HepG2 (cell line): ENCODE measurements around the gene RNF208. TPM values are rescaled to one million over a fixed set of nuclear protein-coding genes. Genes with fewer than 3 reads are reported as not detected.

Experiments
- CENPX ChIP-seq: sonication (generic); formaldehyde crosslinking; IDR thresholded peaks from 2 replicates; pipeline ENCODE4 v1.9.0; 2021; ENCODE audit warnings: mild to moderate bottlenecking, missing genetic modification reagents, moderate library complexity
- HNRNPK ChIP-seq: fragments of 200-400 bp; formaldehyde crosslinking; IDR thresholded peaks from 2 replicates; pipeline ENCODE4 v1.6.1; 2018; ENCODE audit warnings: low read length, low read depth, moderate library complexity, mild to moderate bottlenecking; ENCODE audit not compliant: poor library complexity, severe bottlenecking
- HOXA5 ChIP-seq: sonication (generic); formaldehyde crosslinking; IDR thresholded peaks from 2 replicates; pipeline ENCODE4 v1.4.0; 2020; ENCODE audit warnings: missing genetic modification reagents
- HOXA7 ChIP-seq: sonication (generic); formaldehyde crosslinking; IDR thresholded peaks from 2 replicates; pipeline ENCODE4 v1.8.1; 2022; ENCODE audit warnings: mild to moderate bottlenecking, missing genetic modification reagents, moderate library complexity
- IRF2 ChIP-seq: IDR thresholded peaks from 2 replicates; pipeline ENCODE4 v1.6.1; 2018; ENCODE audit warnings: missing genetic modification reagents, missing compliant biosample characterization
- MTA3 ChIP-seq: sonication (generic); formaldehyde crosslinking; IDR thresholded peaks from 2 replicates; pipeline ENCODE4 v1.4.0; 2020; ENCODE audit warnings: missing genetic modification reagents
- NPAS2 ChIP-seq: sonication (generic); formaldehyde crosslinking; IDR thresholded peaks from 2 replicates; pipeline ENCODE4 v1.8.0; 2022; ENCODE audit warnings: mild to moderate bottlenecking, missing genetic modification reagents, borderline replicate concordance
- PLRG1 ChIP-seq: fragments of 450-650 bp; conservative IDR thresholded peaks from 2 replicates; pipeline ENCODE4 v1.6.1; 2016
- POLR2AphosphoS5 ChIP-seq: IDR thresholded peaks from 2 replicates; pipeline ENCODE4 v1.6.1; 2012; ENCODE audit warnings: low read depth, low read length
- POLR2G ChIP-seq: fragments of 200-400 bp; formaldehyde crosslinking; IDR thresholded peaks from 2 replicates; pipeline ENCODE4 v1.6.1; 2018; ENCODE audit warnings: mild to moderate bottlenecking, low read depth, low read length, moderate library complexity
- SNAPC2 ChIP-seq: sonication (generic); formaldehyde crosslinking; IDR thresholded peaks from 2 replicates; pipeline ENCODE4 v1.8.1; 2022; ENCODE audit warnings: mild to moderate bottlenecking, missing genetic modification reagents
- TEF ChIP-seq: sonication (generic); formaldehyde crosslinking; IDR thresholded peaks from 2 replicates; pipeline ENCODE4 v1.5.0; 2020; ENCODE audit warnings: missing genetic modification reagents
- WIZ ChIP-seq: sonication (generic); formaldehyde crosslinking; IDR thresholded peaks from 2 replicates; pipeline ENCODE4 v1.5.1; 2020; ENCODE audit warnings: mild to moderate bottlenecking, missing genetic modification reagents
- YEATS2 ChIP-seq: sonication (generic); formaldehyde crosslinking; IDR thresholded peaks from 2 replicates; pipeline ENCODE4 v1.4.0; 2020; ENCODE audit warnings: missing genetic modification reagents, borderline replicate concordance
- ZC3H13 ChIP-seq: sonication (generic); formaldehyde crosslinking; IDR thresholded peaks from 2 replicates; pipeline ENCODE4 v1.8.1; 2023; ENCODE audit warnings: mild to moderate bottlenecking, missing genetic modification reagents, moderate library complexity
- ZNF329 ChIP-seq: sonication (generic); formaldehyde crosslinking; IDR thresholded peaks from 2 replicates; pipeline ENCODE4 v1.9.0; 2021; ENCODE audit warnings: low read depth, mild to moderate bottlenecking, missing genetic modification reagents
- ZNF331 ChIP-seq: sonication (generic); formaldehyde crosslinking; IDR thresholded peaks from 2 replicates; pipeline ENCODE4 v1.4.0; 2020; ENCODE audit warnings: missing genetic modification reagents
- ZNF343 ChIP-seq: sonication (generic); formaldehyde crosslinking; IDR thresholded peaks from 2 replicates; pipeline ENCODE4 v1.4.0; 2020; ENCODE audit warnings: mild to moderate bottlenecking, missing genetic modification reagents
- ZNF816 ChIP-seq: sonication (generic); formaldehyde crosslinking; IDR thresholded peaks from 2 replicates; pipeline ENCODE4 v1.8.0; 2022; ENCODE audit warnings: missing genetic modification reagents, mild to moderate bottlenecking, borderline replicate concordance
- polyA plus RNA-seq, 8 experiments: library from polyadenylated mRNA; depleted of rRNA in 3 of 8; stranded (reverse) in 7 of 8; unstranded in 1 of 8; fragments of >200 nt; fragmentation: Illumina TruSeq in 4 of 8; extraction: Trizol in 4 of 8; gene quantifications; 2 replicates each; pipeline versions ENCODE4 v1.2.1 to v1.2.3, GENCODE V29; 2011 to 2016; ENCODE audit warnings: low read depth in 4 of 8, missing spikeins in 1 of 8, mixed read lengths in 1 of 8; ENCODE audit not compliant: insufficient read depth in 1 of 8
- total RNA-seq, 5 experiments: library from RNA; depleted of rRNA; stranded (reverse); fragments of >200 nt; fragmentation: Illumina TruSeq; extraction: Trizol; gene quantifications; 2 replicates each; pipeline ENCODE4 v1.2.3, GENCODE V29; 2016; ENCODE audit warnings: low read depth in 1 of 5
- TF ChIP-seq, protein P1 (sequence below): sonication (generic); formaldehyde crosslinking; IDR thresholded peaks from 2 replicates; pipeline ENCODE4 v1.4.0; 2020; ENCODE audit warnings: missing genetic modification reagents
- TF ChIP-seq, protein P2 (sequence below): sonication (generic); formaldehyde crosslinking; IDR thresholded peaks from 2 replicates; pipeline ENCODE4 v1.4.0; 2020; ENCODE audit warnings: low read depth, mild to moderate bottlenecking, missing genetic modification reagents
- TF ChIP-seq, protein P3 (sequence below): sonication (generic); formaldehyde crosslinking; IDR thresholded peaks from 2 replicates; pipeline ENCODE4 v1.5.1; 2020; ENCODE audit warnings: missing genetic modification reagents, mild to moderate bottlenecking, borderline replicate concordance

The RNF208 gene
- total and polyA plus RNA-seq, 2 of the 13 experiments (the other 11 are each of a cell fraction or from before 2014, with no cell fraction given) = 1.6 to 2.1 TPM

DNA sequence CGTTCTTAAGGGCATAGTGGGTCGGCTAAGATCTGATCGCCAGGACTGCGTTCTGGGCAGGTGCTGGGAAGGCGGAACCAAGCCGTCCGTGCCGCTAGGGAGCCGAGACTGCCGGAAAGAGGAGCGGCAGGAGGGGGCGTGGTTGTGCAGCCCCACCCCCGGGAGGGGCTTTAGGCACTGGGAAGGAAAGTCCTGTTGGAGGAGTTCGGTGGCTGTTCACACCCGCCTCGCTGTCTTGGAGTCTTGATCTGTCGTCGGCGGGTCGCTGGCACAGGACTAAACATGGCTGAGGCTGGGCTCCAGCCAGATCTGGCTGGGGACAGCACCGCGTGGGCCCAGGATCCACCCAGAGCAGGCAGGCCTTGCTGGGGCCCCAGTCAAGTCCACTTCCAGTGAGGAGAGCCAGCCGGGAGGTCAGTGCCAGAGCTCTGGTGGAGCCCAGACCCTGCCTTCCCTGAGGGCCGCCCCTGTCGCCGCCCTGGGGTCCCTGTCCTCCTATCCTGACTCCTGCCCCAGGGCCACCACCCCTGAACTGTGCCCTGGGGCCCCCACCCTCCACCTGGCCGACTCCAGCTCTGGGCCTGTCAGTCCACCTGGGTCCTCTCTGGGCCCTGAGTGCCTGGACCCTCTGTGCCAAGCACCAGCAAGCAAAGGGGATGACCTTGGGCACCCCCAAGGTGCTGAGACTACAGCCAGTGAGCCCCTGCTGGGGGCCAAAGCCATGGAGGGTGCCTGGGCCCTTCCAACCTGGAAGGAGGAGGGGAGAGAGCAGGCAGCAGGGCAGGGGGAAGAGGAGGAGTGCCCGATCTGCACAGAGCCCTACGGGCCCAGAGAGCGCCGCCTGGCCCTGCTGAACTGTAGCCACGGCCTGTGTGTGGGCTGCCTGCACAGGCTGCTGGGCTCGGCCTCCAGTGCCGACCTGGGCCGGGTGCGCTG is 4.5 kb downstream of the RNF208 start (continued):
- TF ChIP-seq, protein P1, sequence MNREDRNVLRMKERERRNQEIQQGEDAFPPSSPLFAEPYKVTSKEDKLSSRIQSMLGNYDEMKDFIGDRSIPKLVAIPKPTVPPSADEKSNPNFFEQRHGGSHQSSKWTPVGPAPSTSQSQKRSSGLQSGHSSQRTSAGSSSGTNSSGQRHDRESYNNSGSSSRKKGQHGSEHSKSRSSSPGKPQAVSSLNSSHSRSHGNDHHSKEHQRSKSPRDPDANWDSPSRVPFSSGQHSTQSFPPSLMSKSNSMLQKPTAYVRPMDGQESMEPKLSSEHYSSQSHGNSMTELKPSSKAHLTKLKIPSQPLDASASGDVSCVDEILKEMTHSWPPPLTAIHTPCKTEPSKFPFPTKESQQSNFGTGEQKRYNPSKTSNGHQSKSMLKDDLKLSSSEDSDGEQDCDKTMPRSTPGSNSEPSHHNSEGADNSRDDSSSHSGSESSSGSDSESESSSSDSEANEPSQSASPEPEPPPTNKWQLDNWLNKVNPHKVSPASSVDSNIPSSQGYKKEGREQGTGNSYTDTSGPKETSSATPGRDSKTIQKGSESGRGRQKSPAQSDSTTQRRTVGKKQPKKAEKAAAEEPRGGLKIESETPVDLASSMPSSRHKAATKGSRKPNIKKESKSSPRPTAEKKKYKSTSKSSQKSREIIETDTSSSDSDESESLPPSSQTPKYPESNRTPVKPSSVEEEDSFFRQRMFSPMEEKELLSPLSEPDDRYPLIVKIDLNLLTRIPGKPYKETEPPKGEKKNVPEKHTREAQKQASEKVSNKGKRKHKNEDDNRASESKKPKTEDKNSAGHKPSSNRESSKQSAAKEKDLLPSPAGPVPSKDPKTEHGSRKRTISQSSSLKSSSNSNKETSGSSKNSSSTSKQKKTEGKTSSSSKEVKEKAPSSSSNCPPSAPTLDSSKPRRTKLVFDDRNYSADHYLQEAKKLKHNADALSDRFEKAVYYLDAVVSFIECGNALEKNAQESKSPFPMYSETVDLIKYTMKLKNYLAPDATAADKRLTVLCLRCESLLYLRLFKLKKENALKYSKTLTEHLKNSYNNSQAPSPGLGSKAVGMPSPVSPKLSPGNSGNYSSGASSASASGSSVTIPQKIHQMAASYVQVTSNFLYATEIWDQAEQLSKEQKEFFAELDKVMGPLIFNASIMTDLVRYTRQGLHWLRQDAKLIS (CRISPR knock-in tag) = no peak
- TF ChIP-seq, protein P2, sequence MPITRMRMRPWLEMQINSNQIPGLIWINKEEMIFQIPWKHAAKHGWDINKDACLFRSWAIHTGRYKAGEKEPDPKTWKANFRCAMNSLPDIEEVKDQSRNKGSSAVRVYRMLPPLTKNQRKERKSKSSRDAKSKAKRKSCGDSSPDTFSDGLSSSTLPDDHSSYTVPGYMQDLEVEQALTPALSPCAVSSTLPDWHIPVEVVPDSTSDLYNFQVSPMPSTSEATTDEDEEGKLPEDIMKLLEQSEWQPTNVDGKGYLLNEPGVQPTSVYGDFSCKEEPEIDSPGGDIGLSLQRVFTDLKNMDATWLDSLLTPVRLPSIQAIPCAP (CRISPR knock-in tag) = no peak
- TF ChIP-seq WIZ (CRISPR knock-in tag) (no peak), ZNF329 (CRISPR knock-in tag) (0 out of 2 replicates have a peak, but pooled peaks have one; percentile 37), ZNF343 (CRISPR knock-in tag) (0 out of 2 replicates have a peak, but pooled peaks have one; percentile 53), TEF (CRISPR knock-in tag) (no peak), HNRNPK (no peak), POLR2AphosphoS5 (peak; percentile 86), SNAPC2 (CRISPR knock-in tag) (no peak), NPAS2 (CRISPR knock-in tag) (no peak), YEATS2 (CRISPR knock-in tag) (peak; percentile 4; the same call in 1 of the 2 replicates), ZNF331 (CRISPR knock-in tag) (no peak), ZNF816 (CRISPR knock-in tag) (no peak), POLR2G (peak; percentile 78), PLRG1 (no peak), IRF2 (CRISPR knock-in tag) (peak; percentile 35; the same call in 1 of the 2 replicates), HOXA7 (CRISPR knock-in tag) (no peak), MTA3 (no peak), CENPX (CRISPR knock-in tag) (no peak), ZC3H13 (peak; percentile 36), HOXA5 (CRISPR knock-in tag) (0 out of 2 replicates have a peak, but pooled peaks have one; percentile 54)
- TF ChIP-seq, protein P3, sequence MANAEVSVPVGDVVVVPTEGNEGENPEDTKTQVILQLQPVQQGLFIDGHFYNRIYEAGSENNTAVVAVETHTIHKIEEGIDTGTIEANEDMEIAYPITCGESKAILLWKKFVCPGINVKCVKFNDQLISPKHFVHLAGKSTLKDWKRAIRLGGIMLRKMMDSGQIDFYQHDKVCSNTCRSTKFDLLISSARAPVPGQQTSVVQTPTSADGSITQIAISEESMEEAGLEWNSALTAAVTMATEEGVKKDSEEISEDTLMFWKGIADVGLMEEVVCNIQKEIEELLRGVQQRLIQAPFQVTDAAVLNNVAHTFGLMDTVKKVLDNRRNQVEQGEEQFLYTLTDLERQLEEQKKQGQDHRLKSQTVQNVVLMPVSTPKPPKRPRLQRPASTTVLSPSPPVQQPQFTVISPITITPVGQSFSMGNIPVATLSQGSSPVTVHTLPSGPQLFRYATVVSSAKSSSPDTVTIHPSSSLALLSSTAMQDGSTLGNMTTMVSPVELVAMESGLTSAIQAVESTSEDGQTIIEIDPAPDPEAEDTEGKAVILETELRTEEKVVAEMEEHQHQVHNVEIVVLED (CRISPR knock-in tag) = peak; percentile 40; the same call in 1 of the 2 replicates
